ENCODE data around the gene SEPHS2.

GRCh38 chr16:30474074-30474452, 28.4 kb upstream of the SEPHS2 start:
- no peak for TF ChIP-seq CTCF (IDR thresholded peaks at IDR 0.05)
- TF ChIP-seq POLR2A (IDR thresholded peaks at IDR 0.05), result no peak
- TF ChIP-seq EP300 (IDR thresholded peaks at IDR 0.05), result no peak

Measured in suprapubic skin (tissue), 3 donors.